ENCODE data around the gene GSC2.

DNA sequence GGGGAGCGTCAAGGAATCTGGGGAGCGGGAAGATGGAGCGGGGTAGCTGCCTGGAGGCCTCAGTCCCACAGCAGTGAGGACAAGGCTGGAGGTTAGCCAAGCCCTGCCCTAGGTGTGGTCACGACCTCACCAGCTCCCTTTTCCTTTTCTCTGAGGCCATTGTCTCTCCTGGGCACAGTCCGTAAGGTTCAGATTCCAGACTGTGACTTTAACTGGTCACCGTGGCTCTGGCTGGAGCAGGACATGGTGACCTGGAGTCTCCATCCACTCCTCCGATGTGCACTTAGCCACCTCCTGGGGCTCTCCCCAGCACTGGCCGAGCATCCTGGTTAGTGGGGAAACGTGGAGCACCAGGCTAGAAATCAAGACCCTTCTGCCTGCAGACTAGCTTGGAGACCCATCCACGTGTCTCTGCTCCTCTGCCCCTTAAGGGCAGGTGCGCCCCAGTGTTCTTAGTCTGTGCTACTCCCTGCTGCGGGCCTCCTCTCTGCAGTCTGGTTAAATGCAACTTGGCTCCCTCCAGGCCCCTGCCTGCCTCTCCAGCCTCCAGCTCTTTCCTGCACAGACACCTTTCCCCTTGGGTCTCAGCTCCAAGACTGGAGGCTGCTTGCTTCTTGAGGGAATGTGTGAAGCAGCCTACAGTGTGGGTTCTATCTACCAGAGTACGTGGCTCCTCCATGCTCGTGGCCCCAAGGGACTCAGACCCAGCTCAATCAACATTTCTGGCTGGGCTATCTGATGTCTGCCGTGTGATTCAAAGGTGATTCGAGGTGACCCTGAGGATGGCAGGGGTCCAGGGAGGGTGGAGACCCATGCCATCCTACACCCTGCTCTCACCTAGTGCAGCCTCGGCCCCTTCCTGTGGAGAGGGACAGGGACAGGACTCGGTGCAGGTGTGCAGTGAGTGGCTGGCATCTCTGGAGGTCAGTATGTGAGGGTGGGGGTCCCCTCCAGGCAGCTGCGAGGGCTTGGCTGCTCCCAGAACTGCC is 23.2 kb upstream of the GSC2 start:
- TF ChIP-seq, protein P1, sequence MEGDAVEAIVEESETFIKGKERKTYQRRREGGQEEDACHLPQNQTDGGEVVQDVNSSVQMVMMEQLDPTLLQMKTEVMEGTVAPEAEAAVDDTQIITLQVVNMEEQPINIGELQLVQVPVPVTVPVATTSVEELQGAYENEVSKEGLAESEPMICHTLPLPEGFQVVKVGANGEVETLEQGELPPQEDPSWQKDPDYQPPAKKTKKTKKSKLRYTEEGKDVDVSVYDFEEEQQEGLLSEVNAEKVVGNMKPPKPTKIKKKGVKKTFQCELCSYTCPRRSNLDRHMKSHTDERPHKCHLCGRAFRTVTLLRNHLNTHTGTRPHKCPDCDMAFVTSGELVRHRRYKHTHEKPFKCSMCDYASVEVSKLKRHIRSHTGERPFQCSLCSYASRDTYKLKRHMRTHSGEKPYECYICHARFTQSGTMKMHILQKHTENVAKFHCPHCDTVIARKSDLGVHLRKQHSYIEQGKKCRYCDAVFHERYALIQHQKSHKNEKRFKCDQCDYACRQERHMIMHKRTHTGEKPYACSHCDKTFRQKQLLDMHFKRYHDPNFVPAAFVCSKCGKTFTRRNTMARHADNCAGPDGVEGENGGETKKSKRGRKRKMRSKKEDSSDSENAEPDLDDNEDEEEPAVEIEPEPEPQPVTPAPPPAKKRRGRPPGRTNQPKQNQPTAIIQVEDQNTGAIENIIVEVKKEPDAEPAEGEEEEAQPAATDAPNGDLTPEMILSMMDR (IDR thresholded peaks at IDR 0.05), result no peak
- TF ChIP-seq POLR2A (IDR thresholded peaks at IDR 0.05), result no peak
